ENCODE data around the gene KLK13.

- no peak for TF ChIP-seq REST (IDR thresholded peaks at IDR 0.05; ENCODE audit: insufficient read depth in 1 of 2, low read depth in 2 of 2, low read length in 2 of 2)
- no peak for TF ChIP-seq TAF1 (IDR thresholded peaks at IDR 0.05; ENCODE audit: borderline replicate concordance, insufficient read depth, low read length)
These were observed 33.6 kb upstream of the KLK13 start for GRCh38 chr19:51098365-51099046.
